NB4 (cell line): ENCODE results near the gene KIF1A.

ENCODE experiments used
- DNase-seq: peaks from one replicate; pipeline ENCODE4 v3.0.0; 2010; ENCODE audit warnings: low read depth
- H3K4me3 ChIP-seq: one replicate; pipeline ENCODE4 v1.5.1; 2011; ENCODE audit warnings: mild to moderate bottlenecking, low read depth, low read length, moderate library complexity
- CTCF ChIP-seq: IDR thresholded peaks from one replicate; pipeline ENCODE4 v1.5.1; 2012; ENCODE audit warnings: low read depth, low read length
- MAX ChIP-seq: IDR thresholded peaks from 2 replicates; pipeline ENCODE4 v1.6.1; 2011; ENCODE audit warnings: low read depth, low read length
- MYC ChIP-seq: IDR thresholded peaks from 2 replicates; pipeline ENCODE4 v1.6.1; 2011; ENCODE audit warnings: low read depth, low read length
- POLR2A ChIP-seq: IDR thresholded peaks from 2 replicates; pipeline ENCODE4 v1.6.1; 2011; ENCODE audit warnings: mild to moderate bottlenecking; ENCODE audit not compliant: insufficient read length; ENCODE audit errors: extremely low read depth

The KIF1A gene

GRCh38 chr2:240727439-240727838 is 92.6 kb downstream of the KIF1A start:
- TF ChIP-seq MAX = no peak
- TF ChIP-seq POLR2A = no peak
- no peak for TF ChIP-seq MYC
- no peak for TF ChIP-seq CTCF

GRCh38 chr2:240726876-240727275 is 93.1 kb downstream of the KIF1A start:
- no peak for DNase-seq
- TF ChIP-seq MAX = no peak
- no peak for TF ChIP-seq POLR2A
- no peak for TF ChIP-seq CTCF
- TF ChIP-seq MYC = no peak
- H3K4me3 ChIP-seq = no peak overlapping the region

More at GRCh38 chr2:240727439-240727838, 92.6 kb downstream of the KIF1A start:
- no peak overlapping the region for H3K4me3 ChIP-seq
- no peak for DNase-seq

GRCh38 chr2:240725671-240726070 is 94.3 kb downstream of the KIF1A start:
- no peak for DNase-seq
- H3K4me3 ChIP-seq = no peak overlapping the region
- TF ChIP-seq MAX (no peak), MYC (no peak), CTCF (no peak), POLR2A (no peak)

GRCh38 chr2:240725266-240725665 is 94.8 kb downstream of the KIF1A start:
- H3K4me3 ChIP-seq = no peak overlapping the region
- TF ChIP-seq CTCF (no peak), MAX (no peak), MYC (no peak), POLR2A (no peak)
- no peak for DNase-seq

- no peak for TF ChIP-seq CTCF
- TF ChIP-seq MAX = no peak
- TF ChIP-seq MYC = no peak
- TF ChIP-seq POLR2A = no peak
- no peak for DNase-seq
- no peak overlapping the region for H3K4me3 ChIP-seq
Measured at GRCh38 chr2:240724431-240724830, 95.6 kb downstream of the KIF1A start.

- TF ChIP-seq MAX (no peak), MYC (no peak), POLR2A (no peak), CTCF (no peak)
- DNase-seq = no peak
- H3K4me3 ChIP-seq = no peak overlapping the region
Measured at GRCh38 chr2:240723851-240724250, 96.2 kb downstream of the KIF1A start.
